Activated T-helper 1 cell treated with Interleukin-2 at 50 U/mL for 16 hours (primary cell): Measurements from ENCODE around the gene KXD1.
A peak's percentile ranks its signal among the peaks of the same experiment; 100 is the strongest.
"Not testable (repeated sequence)": the region's sequence is repeated elsewhere in the genome, so short reads cannot be mapped to it uniquely, and the experiment has no call there.

Experiments
- DNase-seq: peaks from one replicate; pipeline ENCODE4 v3.0.0-alpha.2; 2020; ENCODE audit warnings: low read depth

Gene KXD1, protein sequence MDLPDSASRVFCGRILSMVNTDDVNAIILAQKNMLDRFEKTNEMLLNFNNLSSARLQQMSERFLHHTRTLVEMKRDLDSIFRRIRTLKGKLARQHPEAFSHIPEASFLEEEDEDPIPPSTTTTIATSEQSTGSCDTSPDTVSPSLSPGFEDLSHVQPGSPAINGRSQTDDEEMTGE

DNA sequence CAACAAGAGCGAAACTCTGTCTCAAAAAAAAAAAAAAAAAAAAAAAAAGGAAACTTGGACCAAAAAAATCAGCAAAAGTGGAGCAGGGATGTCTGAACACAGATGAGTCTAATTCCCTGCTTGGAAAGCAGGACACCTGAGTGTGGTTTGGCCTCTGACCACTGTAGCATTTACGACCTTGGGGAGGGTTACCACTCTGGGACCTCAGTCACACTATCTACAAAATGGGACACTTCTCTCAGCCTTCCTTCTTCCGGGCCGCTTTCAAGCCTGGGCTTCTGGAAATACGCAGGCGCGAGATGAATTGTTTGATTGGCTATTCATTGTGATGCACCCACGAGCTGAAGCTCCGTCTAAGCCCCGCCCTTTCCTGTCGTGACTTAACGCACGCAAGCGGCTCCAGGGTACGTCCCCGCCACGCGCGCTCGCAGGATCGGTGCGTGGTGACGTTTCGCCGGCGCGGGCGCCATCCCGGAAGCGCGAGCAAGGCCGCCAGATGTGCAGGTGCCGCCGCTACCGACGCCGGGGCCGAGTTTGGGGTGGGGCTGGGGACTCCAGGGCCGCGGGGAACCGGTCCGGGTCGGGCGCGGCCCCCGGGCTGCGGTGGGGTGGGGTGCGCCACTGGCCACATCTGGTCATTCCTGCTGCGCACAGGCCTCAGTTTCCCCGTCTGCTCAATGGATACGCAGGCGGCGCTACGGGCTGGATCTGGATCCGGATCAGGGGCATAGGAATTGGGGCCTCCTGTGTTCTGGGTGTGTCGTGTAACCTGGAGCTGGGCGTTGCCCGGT, at the start of gene KXD1:
TSS of gene KXD1 (plus strand) at position 460 of the 791 bp plus-strand sequence. CDS start 4,187 bp downstream, outside the sequence.
- DNase-seq: peak; percentile 97

DNA sequence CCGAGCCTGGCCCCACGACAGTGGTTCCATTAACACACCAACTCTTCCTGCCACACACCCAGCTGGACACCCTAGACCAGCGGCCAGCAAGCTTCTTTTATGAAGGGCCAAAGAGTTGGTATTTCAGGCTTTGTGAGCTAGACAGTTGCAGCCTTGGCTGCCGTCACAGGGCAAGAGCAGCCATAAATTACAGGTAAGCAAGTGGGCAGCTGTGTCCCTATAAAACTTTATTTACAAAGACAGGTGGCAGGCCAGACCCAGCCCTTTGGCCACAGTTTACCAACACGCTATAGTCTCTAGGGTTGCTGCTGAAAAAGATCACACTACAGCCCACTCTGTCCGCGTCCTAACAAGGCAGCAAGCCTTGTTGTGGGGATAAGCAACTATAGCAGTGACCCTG, 49.1 kb upstream of the KXD1 start:
- DNase-seq: no peak

DNA sequence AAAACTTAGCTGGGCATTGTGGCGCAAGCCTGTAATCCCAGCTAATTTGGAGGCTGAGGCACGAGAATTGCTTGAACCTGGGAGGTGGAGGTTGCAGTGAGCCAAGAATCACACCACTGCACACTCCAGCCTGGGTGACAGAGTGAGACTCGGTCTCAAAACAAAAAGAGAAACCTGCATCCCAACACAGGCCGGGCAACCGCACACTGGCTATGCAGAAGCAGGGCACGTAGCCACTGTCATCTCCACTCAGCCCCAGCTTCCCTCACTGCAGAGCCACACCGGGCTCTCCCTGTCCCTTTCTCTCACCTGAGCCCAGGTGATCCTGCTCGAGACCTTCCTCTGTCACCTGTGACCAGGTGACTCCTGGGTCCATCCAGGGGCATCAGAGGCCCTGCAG, 47.5 kb upstream of the KXD1 start:
- no peak for DNase-seq

DNA sequence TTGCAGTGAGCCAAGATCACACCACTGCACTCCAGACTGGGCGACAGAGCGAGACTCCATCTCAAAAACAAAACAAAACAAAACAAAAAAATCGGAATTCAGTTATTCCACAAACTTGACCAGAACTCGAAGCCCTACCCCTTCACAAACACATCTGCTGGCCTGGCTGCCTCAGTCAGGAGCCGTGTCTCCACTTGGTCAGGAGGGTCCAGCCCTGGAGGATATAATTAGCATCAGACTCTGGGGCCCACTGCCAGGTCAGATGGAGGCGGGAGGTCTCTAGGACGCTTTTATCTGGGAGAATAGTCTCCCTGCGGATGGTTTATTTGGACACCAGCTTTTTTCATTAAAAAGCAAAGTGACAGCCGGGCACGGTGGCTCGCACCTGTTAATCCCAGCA, 43.8 kb upstream of the KXD1 start:
- DNase-seq: no peak

DNA sequence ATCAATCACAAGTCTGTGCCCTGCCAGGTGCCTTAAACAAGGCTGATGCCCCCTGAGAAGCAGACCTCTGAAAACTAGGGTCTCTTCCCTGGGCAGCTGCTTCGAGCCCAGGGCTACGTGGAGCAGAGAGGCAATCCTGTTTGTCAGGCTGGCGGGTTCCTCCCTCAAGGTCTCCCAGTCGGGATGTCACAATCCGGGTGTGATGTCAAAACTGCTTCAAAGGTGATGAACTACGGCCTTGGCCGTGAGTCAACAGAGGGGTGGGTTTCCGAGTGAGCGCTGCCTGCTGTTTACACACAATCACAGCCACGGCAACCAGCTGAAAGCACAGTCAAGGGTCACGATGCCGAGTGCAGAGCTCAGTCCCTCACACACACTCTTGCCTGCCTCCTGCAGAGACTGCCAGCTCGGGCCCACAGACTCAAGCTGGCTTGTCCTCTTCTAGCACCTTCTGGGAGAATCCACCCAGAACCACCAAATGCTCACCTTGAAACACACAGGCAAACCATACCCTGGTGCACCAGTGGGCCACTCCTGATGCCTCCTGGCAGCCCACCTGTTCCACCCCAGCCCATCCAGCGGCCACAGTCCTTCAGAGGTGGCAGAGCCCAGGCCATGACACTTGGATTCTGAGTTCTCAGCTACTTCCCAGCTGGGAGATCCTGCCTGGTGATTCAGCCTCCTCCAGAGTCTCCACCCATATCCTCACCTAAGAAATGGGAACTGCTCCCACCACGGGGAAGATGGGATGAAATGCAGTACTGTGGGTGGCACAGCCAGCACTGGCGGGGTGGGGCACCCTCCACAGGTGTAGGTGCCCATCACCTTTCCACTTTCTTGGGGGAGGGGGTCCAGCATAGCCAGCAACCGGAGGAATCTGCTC, 42.6 kb upstream of the KXD1 start:
- no peak for DNase-seq

DNA sequence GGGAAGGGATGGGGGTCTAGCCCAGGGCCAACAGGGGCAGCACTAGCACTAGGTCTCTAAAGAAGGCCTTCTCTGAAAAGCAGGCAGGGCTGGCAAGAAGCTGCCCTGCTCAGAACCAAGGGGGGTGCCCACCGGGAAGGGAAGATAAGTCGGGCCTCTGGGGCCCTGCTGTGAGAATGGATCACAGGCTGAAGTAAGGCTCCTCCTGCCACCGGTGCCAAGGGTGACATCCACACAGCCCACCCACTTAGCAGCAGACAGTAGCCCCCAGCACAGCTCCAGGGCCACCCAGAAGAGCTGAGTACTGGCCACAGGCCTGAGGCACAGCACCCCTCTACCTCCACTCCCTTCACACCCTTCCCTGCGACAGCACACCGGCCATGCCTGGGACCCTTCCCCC, 41.7 kb upstream of the KXD1 start:
- no peak for DNase-seq

DNA sequence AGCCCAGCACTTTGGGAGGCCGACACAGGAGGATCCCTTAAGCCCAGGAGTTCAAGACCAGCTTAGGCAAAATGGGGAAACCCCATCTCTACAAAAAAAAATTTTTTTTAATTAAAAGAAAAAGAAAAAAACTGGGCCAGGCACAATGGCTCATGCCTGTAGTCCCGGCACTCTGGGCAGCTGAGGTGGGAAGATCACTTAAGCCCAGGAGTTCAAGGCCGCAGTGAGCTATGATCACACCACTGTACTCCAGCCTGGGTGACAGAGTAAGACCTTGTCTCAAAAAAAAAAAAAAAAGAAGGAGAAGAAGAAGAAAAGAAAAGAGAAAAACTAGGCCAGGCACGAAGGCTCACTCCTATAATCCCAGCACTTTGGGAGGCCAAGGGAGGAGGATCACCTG, 40.1 kb upstream of the KXD1 start:
- no peak for DNase-seq

DNA sequence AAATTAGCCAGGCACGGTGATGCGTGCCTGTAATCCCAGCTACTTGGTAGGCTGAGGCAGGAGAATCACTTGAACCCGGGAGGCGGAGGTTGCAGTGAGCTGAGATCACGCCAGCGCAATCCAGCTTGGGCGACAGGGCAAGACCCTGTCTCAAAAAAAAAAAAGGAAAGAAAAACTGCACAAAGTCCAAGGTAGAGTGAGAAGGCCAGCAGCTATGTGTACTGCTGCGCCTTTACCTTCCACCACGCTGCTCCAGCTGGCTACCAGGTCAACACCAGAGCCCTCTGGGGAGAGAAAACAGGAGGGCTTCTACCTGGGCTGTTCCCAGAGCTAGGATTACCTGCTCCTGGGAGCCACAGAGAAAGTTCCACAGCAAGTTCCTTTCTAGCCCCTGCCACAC, 39.0 kb upstream of the KXD1 start:
- no peak for DNase-seq

DNA sequence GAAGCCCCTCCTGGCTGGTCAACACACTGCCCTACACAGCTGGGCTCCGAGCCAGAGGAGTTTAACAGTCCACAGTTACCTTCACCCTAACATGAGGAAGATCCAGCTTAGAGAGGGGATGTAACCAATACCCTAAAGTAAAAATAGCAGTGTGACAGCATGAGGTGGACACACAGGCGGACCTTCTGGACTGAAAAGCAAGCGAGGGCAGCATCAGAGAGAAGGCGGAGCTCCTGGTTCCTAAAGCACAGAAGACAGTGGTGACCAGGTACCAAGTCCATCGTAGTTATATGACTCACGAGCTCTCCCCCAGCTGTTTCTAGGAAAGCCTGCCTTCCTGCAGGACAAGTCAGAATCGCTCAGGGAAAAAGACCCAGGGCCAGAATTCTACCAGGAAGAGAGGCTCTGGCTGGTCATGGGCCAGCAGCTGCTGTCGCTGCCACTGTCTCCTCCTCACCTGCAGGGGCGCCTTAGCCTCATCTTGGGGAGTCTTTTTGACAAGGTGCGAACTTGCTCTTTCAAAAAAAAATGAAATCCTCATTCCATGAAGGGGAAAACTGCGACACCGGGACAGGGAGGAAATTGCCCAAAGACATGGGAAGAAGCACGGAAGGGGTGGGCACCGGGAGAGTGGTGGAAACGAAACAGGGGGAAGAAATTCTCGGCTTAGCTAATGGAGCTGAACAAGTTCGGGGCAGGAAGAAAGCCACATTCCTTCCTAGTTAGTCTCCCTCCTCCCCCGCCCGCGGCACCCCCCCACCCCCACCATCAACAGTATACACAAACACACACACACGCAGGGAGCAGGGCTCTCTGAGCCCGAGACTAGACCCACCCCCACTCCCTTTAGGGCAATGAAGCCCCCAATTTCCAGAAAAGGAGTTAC, 37.5 kb upstream of the KXD1 start:
- no peak for DNase-seq

DNA sequence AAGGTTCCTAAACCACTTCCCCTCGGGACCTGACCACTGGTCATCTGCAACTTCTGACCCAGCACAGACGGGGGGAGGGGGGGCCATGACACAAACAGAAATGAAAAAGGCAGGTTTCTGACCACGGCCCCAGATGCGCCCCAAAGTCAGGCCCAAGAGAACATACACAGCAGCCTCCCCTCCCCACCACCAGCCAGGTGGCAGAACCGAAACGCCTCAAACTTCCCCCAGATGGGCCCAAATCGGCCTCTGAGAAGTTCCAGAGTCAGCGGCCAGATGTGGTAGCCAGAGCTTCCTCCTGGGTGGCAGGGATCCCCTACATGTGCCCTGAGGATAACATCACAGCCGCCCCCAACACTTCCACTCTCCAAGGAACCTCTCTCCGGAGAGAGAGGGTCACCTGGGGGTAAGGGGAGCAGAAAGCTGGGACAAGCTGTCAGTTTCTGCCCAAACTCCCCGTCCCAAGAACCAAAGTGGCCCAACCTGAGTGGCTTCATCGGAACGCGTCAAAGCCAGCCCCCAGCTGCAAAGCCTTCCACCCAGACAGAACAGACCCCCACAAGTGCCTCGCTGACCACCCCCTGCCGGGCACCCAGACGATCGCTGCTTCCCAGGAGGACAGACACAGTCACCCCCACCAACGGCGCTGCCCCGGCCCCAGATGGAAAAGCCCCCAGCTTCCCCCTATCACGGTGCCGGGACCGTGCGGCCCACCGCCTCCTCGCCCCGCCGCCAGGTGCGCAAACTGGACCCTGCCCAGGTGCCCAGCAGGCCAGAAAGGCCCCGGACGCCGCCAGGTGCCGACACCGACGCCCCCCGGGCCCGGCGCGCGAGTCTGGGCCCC, 36.6 kb upstream of the KXD1 start:
- DNase-seq: no peak

DNA sequence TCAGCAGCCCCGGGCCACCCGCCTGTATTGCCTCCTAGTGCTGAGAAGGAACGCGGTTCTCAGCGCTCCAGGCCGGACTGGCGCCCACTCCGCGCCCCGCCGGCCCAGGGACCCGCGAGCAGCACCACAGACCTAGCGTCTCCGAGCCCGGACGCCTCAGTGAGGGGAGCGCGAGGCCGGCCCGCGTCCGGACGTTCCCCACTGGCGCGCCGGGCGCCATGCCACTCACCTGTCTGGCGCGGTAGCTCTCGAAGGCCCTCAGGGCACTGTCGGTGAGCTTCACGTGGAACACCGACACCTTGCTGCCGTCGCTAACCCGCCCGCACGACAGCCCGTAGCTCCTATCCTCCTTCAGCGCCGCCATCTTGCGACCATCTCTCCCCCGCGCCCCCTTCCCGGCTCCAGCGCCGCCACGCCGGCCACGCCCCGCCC, 36.0 kb upstream of the KXD1 start, which contains the start of gene ELL:
TSS of gene ELL (minus strand) at position 379 of the 432 bp plus-strand sequence. CDS start at position 364, 15 bp downstream.
- DNase-seq: no peak

GRCh38 chr19:18522124-18522861, 35.4 kb upstream of the KXD1 start:
- DNase-seq: peak; percentile 99

- not testable (repeated sequence) for DNase-seq
Observed at GRCh38 chr19:18522862-18523440, 34.7 kb upstream of the KXD1 start.

GRCh38 chr19:18523841-18524240, 33.8 kb upstream of the KXD1 start:
- DNase-seq: no peak

DNA sequence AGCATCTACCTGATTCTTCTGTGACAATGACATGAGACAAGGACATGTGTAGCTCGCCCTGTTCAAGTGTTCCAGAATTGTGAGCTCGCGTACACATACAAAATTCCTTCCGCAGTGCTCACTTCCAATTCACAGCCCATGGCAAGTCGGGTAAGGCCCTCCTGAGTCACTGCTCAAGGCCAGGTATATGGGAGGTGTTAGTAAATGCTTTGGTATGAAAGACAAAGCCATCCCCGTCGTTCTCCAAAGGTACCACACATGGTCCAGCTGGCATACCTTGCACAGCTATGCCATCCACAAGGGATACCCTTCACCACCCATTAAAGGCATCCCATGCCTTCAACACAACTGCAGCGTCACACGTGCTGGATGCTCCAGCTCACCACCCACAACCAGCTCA, 31.4 kb upstream of the KXD1 start:
- DNase-seq: no peak

GRCh38 chr19:18529782-18530181, 27.9 kb upstream of the KXD1 start:
- DNase-seq: no peak

DNA sequence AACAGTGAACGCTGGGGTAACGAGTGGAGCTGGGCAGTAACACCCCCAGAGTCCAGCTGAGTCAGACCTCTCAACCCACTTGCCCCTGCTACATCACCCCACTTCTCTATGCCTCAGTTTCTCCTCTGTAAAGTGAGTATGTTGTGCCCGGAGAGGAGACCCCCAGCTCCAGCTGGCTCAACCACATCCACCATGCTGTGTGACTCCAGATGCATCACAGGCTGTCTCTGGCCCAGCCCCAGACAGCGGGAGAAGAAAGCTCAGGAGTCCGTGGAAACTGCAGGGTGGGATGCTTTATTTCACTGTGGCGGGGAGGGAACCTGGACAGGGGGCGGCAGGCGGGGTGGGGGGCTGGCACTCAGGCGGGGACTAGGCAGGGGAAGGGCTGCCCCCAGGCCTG, 26.2 kb upstream of the KXD1 start:
- no peak for DNase-seq

DNA sequence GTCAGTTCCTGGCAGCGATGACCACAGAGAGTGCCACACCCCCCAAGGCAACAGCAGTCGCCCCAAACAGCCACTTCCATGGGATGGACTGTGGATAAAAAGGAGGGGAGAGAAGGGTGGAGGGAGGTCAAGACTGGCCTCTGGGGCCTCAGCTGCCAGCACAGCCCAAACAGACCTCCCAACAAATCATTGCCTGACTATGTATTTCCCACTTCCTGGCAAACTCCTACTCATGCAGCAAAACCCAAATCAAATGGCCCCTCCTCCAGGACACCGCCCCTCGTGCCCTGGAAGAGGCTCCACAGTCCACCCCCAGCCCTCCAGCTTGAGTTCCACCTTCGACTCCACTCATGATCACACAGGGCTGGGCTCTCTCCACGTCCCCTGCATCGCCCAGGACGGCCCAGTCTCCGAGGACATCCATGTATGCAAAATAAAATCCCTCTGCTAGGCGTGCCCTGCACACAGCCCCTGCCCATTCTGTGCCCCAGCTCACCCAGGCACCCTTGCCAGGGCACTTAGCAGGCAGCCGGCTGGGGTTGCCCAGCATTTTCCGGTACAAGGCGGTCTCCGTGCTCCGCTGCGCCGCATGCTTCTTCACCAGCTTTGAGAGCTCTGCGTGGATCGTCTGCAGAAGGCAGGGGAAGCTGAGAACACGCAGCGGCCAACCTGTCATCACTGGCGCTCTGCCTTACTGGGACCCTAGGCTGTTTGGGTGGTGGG, 25.3 kb upstream of the KXD1 start:
- DNase-seq: no peak

DNA sequence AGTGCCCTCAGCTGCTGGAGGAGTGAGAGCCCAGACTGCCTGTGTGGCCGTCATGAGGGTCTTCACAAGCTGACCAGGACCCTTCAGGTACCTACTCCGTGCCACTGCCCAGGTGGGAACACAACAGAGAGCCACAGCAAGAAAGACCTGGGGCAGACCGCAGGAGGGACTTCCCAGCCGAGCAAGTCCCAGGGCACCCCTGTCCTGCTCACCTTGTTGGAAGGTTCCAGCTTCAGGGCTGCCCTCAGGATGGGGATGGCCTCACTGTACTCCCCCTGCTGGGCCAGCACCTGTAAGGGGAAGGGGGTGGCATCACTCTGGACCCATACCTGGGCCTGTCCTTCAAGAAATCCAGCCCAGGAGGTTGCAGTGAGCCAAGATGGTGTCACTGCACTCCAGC, 24.6 kb upstream of the KXD1 start:
- no peak for DNase-seq
